Panc1 (cell line): Measurements from ENCODE around the gene SNX22. TPM values are rescaled to one million over a fixed set of nuclear protein-coding genes. Genes with fewer than 3 reads are reported as not detected.

Source experiments
- ATAC-seq: fragments of 200-7000 bp; cut with Tn5 transposase; 2 replicates; pipeline ENCODE4 v1.9.1; 2020; ENCODE audit warnings: mild to moderate bottlenecking, moderate library complexity
- BruUV-seq: library from RNA; stranded (reverse); fragments of 400-500 nt; replicated peaks from 2 replicates; lab custom pipeline; 2021; lab: Mats Ljungman, UMichigan
- CTCF ChIA-PET: fragments of 300-600 bp; sonication (Branson Sonifier 250); formaldehyde crosslinking; loops from one replicate; lab custom pipeline; 2022; ENCODE audit warnings: antibody characterized with exemption; lab: Charles Lee
- POLR2A ChIA-PET: fragments of 300-600 bp; sonication (Branson Sonifier 250); formaldehyde crosslinking; loops from one replicate; lab custom pipeline; 2022; ENCODE audit warnings: antibody characterized with exemption; lab: Charles Lee
- DNase-seq: peaks from one replicate; pipeline ENCODE4 v3.0.0-alpha.2; 2010; ENCODE audit warnings: low read depth, low spot score
- H3K27ac ChIP-seq: 2 replicates; pipeline ENCODE4 v1.5.1; 2011; ENCODE audit warnings: mild to moderate bottlenecking, low read length, inconsistent platforms
- H3K27me3 ChIP-seq: fragments of 200-500 bp; sonication (Bioruptor generic); 2 replicates; pipeline ENCODE4 v1.6.0; 2014; ENCODE audit warnings: low read length, inconsistent platforms; ENCODE audit not compliant: control insufficient read depth, insufficient read depth
- H3K36me3 ChIP-seq: fragments of 200-500 bp; sonication (Bioruptor generic); 2 replicates; pipeline ENCODE4 v1.5.1; 2014; ENCODE audit warnings: inconsistent platforms, mild to moderate bottlenecking, low read length, moderate library complexity; ENCODE audit not compliant: control insufficient read depth, insufficient read depth
- H3K4me1 ChIP-seq: 2 replicates; pipeline ENCODE4 v1.5.1; 2011; ENCODE audit warnings: inconsistent platforms, mild to moderate bottlenecking, low read length, moderate library complexity; ENCODE audit not compliant: control insufficient read depth, insufficient read depth
- H3K4me3 ChIP-seq, 2 experiments: 2 replicates each; pipeline ENCODE4 v1.5.1; 2011 to 2012; ENCODE audit warnings: low read depth in 2 of 2, low read length in 2 of 2, mild to moderate bottlenecking in 2 of 2, inconsistent platforms in 1 of 2, moderate library complexity in 1 of 2
- H3K9me3 ChIP-seq: fragments of 200-500 bp; sonication (Bioruptor generic); 2 replicates; pipeline ENCODE4 v1.5.1; 2014; ENCODE audit warnings: low read depth, mild to moderate bottlenecking, inconsistent platforms, low read length, moderate library complexity; ENCODE audit not compliant: control insufficient read depth, insufficient read depth
- CTCF ChIP-seq: fragments of 450-650 bp; IDR thresholded peaks from 2 replicates; pipeline ENCODE4 v1.5.1; 2017; ENCODE audit warnings: mild to moderate bottlenecking
- POLR2AphosphoS5 ChIP-seq: IDR thresholded peaks from 2 replicates; pipeline ENCODE4 v1.6.1; 2012; ENCODE audit warnings: mild to moderate bottlenecking, low read depth, low read length, moderate library complexity
- REST ChIP-seq, 2 experiments: IDR thresholded peaks; 2 replicates each; pipeline ENCODE4 v1.6.1; 2011 to 2012; ENCODE audit warnings: low read depth in 2 of 2, control low read depth in 1 of 2, low read length in 1 of 2, mild to moderate bottlenecking in 1 of 2, moderate library complexity in 1 of 2; ENCODE audit not compliant: insufficient read depth in 1 of 2
- SIN3A ChIP-seq: IDR thresholded peaks from 2 replicates; pipeline ENCODE4 v1.6.1; 2012; ENCODE audit warnings: low read depth, mild to moderate bottlenecking, low read length, moderate library complexity, borderline replicate concordance; ENCODE audit not compliant: insufficient read depth
- TCF7L2 ChIP-seq: IDR thresholded peaks from 2 replicates; pipeline ENCODE4 v1.6.1; 2011; ENCODE audit warnings: mild to moderate bottlenecking, low read depth, low read length, inconsistent platforms
- in situ Hi-C: cut with HindIII; loops from 2 replicates; pipeline ENCODE4 v1.10.0; 2016; ENCODE audit warnings: low sequenced_read_pairs, low pct_unique_long_range_greater_than_20kb
- intact Hi-C: fragments of 100-400 bp; cut with micrococcal nuclease; formaldehyde crosslinking; loops from one replicate; pipeline ENCODE4 v1.10.0; 2022; ENCODE audit not compliant: unreplicated experiment
- total RNA-seq: library from RNA; stranded (reverse); gene quantifications from one replicate; pipeline ENCODE4 v1.2.1, GENCODE V29; 2021; ENCODE audit not compliant: unreplicated experiment

SNX22 gene
- total RNA-seq, 1 experiment from 2014 or later = 2.3 TPM

GRCh38 chr15:64132217-64132616 is 19.3 kb upstream of the SNX22 start:
- H3K27me3 ChIP-seq = no peaks in the 10 kb centered on the region
- in situ Hi-C loops (no loop called here), intact Hi-C loops (no loop called here)
- no peak overlapping the region for H3K4me3 ChIP-seq
- ATAC-seq = no peak
- H3K27ac ChIP-seq = no peak overlapping the region
- ChIA-PET POLR2A (no interaction called here), CTCF (interaction anchor here (0.5 kb wide), 1 partner anchor 10 kb away, joined by 4 read pairs; no protein-coding TSS in a partner anchor)
- H3K4me1 ChIP-seq = no peaks in the 10 kb centered on the region
- BruUV-seq = no TSS peak
- H3K9me3 ChIP-seq = no peaks in the 10 kb centered on the region
- H3K36me3 ChIP-seq = peaks cover 38% of the 10 kb centered on the region
- TF ChIP-seq TCF7L2 (no peak), CTCF (no peak), REST (IDR thresholded peaks at IDR 0.05; ENCODE audit: insufficient read depth in 1 of 2, low read depth in 2 of 2, low read length in 1 of 2) (no peak), SIN3A (no peak), POLR2AphosphoS5 (no peak)
- no peak for DNase-seq

GRCh38 chr15:64133623-64134344 is 17.7 kb upstream of the SNX22 start:
- in situ Hi-C loops (no loop called here), intact Hi-C loops (no loop called here)
- Histone ChIP-seq H3K9me3 (no peaks in the 10 kb centered on the region), H3K36me3 (peaks cover 32% of the 10 kb centered on the region), H3K27me3 (no peaks in the 10 kb centered on the region), H3K4me3 (no peak overlapping the region), H3K27ac (no peak overlapping the region), H3K4me1 (no peaks in the 10 kb centered on the region)
- ATAC-seq (no peak), DNase-seq (no peak)
- no TSS peak for BruUV-seq
- ChIA-PET CTCF (no interaction called here), POLR2A (no interaction called here)
- TF ChIP-seq REST (IDR thresholded peaks at IDR 0.05; ENCODE audit: insufficient read depth in 1 of 2, low read depth in 2 of 2, low read length in 1 of 2) = no peak
- no peak for TF ChIP-seq SIN3A
- TF ChIP-seq CTCF = no peak
- no peak for TF ChIP-seq TCF7L2
- no peak for TF ChIP-seq POLR2AphosphoS5
